Rectal smooth muscle tissue (tissue), 1 donor: ENCODE results near the gene ABLIM3.

Experiments used
- H3K27ac ChIP-seq: one replicate; pipeline ENCODE4 v1.7.0; 2013; ENCODE audit warnings: low read depth, low read length, inconsistent platforms
- H3K27me3 ChIP-seq: one replicate; pipeline ENCODE4 v1.7.0; 2013; ENCODE audit warnings: low read length; ENCODE audit not compliant: control insufficient read depth, insufficient read depth
- H3K36me3 ChIP-seq: one replicate; pipeline ENCODE4 v1.7.0; 2013; ENCODE audit warnings: low read length; ENCODE audit not compliant: control insufficient read depth, insufficient read depth
- H3K4me1 ChIP-seq: one replicate; pipeline ENCODE4 v1.7.0; 2013; ENCODE audit warnings: low read length; ENCODE audit not compliant: control insufficient read depth, insufficient read depth
- H3K4me3 ChIP-seq: one replicate; pipeline ENCODE4 v1.7.0; 2013; ENCODE audit warnings: low read length
- H3K9ac ChIP-seq: one replicate; pipeline ENCODE4 v1.7.0; 2013; ENCODE audit warnings: low read length

The ABLIM3 gene

GRCh38 chr5:149168276-149168906 is 27.1 kb downstream of the ABLIM3 start:
- Histone ChIP-seq H3K4me3 (no peak overlapping the region), H3K27ac (no peak overlapping the region), H3K4me1 (no peaks in the 10 kb centered on the region), H3K9ac (no peak overlapping the region), H3K27me3 (no peaks in the 10 kb centered on the region), H3K36me3 (no peaks in the 10 kb centered on the region)

- H3K9ac ChIP-seq, result no peak overlapping the region
- H3K27me3 ChIP-seq, result no peaks in the 10 kb centered on the region
- no peak overlapping the region for H3K27ac ChIP-seq
- H3K4me1 ChIP-seq, result no peaks in the 10 kb centered on the region
- H3K36me3 ChIP-seq, result no peaks in the 10 kb centered on the region
- no peak overlapping the region for H3K4me3 ChIP-seq
Measured at GRCh38 chr5:149170299-149170698, 29.0 kb downstream of the ABLIM3 start.

DNA sequence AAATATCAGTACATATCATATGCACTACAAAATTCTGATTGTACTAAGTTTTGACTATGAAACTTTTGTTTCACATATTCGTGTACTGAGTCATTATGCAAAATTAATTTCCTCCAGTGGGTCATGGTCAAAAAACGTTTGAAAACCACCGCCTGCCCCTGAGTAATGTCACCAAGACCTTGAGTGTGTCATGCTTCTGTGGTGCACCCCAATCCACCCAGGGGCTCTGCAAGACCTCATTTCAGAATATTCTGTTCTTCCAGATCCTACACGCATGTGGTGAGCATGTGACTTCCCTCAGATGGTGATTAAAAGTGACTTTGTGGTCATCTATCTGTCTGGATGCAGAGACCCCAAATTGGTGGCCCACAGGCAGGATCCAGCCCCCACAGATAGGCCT is 31.0 kb downstream of the ABLIM3 start:
- Histone ChIP-seq H3K27me3 (no peaks in the 10 kb centered on the region), H3K4me3 (no peak overlapping the region), H3K4me1 (no peaks in the 10 kb centered on the region), H3K9ac (no peak overlapping the region), H3K36me3 (no peaks in the 10 kb centered on the region), H3K27ac (no peak overlapping the region)

- no peaks in the 10 kb centered on the region for H3K36me3 ChIP-seq
- no peaks in the 10 kb centered on the region for H3K27me3 ChIP-seq
- no peaks in the 10 kb centered on the region for H3K4me1 ChIP-seq
- no peak overlapping the region for H3K9ac ChIP-seq
- H3K4me3 ChIP-seq, result no peak overlapping the region
- no peak overlapping the region for H3K27ac ChIP-seq
Measured at GRCh38 chr5:149172709-149173505, 31.6 kb downstream of the ABLIM3 start.

DNA sequence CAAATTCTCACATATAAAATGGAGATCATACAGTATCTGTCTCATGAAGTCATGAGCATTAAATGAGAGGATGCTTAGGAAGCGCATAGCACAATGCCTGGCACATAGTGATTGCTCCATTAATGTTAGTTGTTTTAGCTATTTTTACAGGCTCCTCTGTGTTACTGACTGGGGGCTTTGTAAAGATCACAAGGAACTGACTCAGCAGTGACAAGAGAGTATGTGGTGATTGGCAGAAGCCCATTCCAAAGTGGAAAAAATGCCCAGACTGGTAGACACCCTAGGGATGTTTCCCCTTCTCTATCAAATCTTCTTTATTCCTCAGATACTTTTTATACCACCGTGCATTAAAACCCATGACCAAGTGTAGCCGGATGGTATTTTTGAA is 33.5 kb downstream of the ABLIM3 start:
- Histone ChIP-seq H3K9ac (no peak overlapping the region), H3K27me3 (no peaks in the 10 kb centered on the region), H3K27ac (no peak overlapping the region), H3K4me1 (no peaks in the 10 kb centered on the region), H3K36me3 (no peaks in the 10 kb centered on the region), H3K4me3 (no peak overlapping the region)

- Histone ChIP-seq H3K4me3 (no peak overlapping the region), H3K9ac (no peak overlapping the region), H3K36me3 (no peaks in the 10 kb centered on the region), H3K27ac (no peak overlapping the region), H3K4me1 (no peaks in the 10 kb centered on the region), H3K27me3 (no peaks in the 10 kb centered on the region)
Measured at GRCh38 chr5:149175346-149176105, 34.2 kb downstream of the ABLIM3 start.

GRCh38 chr5:149177339-149177843 is 36.1 kb downstream of the ABLIM3 start:
- H3K36me3 ChIP-seq, result no peaks in the 10 kb centered on the region
- H3K9ac ChIP-seq, result no peak overlapping the region
- H3K27me3 ChIP-seq, result no peaks in the 10 kb centered on the region
- H3K27ac ChIP-seq, result no peak overlapping the region
- H3K4me1 ChIP-seq, result no peaks in the 10 kb centered on the region
- no peak overlapping the region for H3K4me3 ChIP-seq

DNA sequence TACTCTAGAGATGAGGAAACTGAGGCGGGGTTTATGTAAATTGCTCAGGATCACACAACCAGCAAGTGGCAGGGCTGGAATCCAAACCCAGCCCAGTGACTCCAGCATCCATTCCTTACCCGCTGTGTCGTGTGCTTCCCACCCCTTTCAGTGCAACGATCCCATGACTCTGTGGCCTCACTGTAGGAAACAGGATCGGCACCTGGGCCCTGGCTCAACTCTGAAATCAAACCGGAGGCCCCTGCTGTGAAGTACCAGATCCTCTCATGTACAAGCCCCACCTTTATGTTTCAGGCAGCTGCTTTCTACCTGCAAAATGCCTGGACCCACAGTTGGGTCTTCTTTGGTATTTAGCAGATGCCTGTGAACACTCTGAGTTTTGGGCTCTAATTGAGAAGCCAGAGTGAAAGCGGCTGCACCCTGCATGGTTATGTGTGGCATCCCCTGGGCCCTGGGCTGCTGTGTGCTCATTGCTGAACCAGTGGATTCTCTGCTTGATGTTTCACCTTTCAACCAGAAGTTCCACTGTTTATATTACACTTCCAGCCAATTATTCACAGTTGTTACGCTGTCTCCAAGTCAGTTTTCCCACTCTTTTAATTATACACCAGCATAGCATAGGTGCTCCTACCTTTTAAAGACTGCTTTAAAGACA is 36.7 kb downstream of the ABLIM3 start:
- Histone ChIP-seq H3K4me1 (no peaks in the 10 kb centered on the region), H3K27me3 (no peaks in the 10 kb centered on the region), H3K9ac (no peak overlapping the region), H3K27ac (no peak overlapping the region), H3K36me3 (no peaks in the 10 kb centered on the region), H3K4me3 (no peak overlapping the region)

- no peaks in the 10 kb centered on the region for H3K27me3 ChIP-seq
- H3K36me3 ChIP-seq, result no peaks in the 10 kb centered on the region
- H3K9ac ChIP-seq, result no peak overlapping the region
- no peak overlapping the region for H3K27ac ChIP-seq
- no peaks in the 10 kb centered on the region for H3K4me1 ChIP-seq
- H3K4me3 ChIP-seq, result no peak overlapping the region
Measured at GRCh38 chr5:149181732-149182131, 40.4 kb downstream of the ABLIM3 start.

DNA sequence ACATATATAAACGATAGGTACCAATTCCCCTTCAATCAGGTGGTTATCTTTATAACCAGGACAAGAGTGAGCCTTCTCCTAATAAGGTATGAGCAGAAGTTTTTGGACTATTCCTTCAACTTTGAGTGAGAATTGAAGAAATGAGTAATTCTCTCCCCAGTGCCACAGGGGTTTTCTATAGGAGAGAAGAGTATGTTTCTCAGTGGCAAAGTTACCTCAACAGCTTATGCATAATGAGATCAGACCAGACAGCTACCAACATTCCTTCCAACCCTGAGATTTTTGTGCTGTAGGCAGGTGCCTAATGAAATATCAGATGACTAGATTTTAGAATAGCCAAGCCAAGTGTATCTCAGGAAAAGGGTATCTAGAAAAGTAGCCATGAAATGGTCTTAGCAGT is 40.9 kb downstream of the ABLIM3 start:
- Histone ChIP-seq H3K36me3 (no peaks in the 10 kb centered on the region), H3K4me3 (no peak overlapping the region), H3K27ac (no peak overlapping the region), H3K27me3 (no peaks in the 10 kb centered on the region), H3K4me1 (no peaks in the 10 kb centered on the region), H3K9ac (no peak overlapping the region)

DNA sequence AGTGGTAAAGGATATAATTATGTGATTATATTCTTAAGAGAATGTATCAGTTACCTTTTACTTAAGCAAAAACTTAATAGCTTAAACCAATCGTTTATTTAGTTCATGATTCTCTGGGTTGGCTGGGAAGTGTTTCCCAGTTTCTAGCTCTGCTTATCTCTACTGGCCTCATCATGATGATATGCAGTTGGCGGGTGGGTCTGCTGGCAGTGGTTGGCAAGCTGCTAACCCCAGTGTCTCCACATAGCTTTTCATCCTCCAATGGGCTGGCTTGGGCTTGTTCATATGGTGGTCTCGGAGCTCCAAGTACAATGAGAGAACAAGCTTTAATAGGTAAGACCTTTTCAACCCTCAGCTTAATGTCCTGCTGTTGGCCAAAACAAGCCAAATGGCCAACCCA is 43.8 kb downstream of the ABLIM3 start:
- Histone ChIP-seq H3K4me3 (no peak overlapping the region), H3K36me3 (no peaks in the 10 kb centered on the region), H3K27ac (no peak overlapping the region)

DNA sequence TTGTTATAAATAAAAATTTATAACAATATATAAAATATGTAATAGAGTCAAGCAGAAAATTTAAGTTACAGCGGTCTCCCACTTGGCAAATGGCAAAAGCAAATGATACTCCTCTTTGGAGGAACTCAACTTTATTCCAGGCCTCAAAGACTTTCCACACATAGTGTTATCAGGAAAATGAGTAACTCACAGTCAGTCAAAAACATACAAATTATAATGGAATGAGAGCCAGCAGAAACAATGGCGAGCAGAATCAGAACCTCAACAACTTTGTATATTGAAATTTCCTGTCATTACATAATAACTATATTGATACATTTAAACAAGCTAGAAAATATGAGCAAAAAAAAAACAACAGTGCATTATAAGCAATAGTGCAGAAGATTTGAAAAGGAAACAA is 45.2 kb downstream of the ABLIM3 start:
- Histone ChIP-seq H3K36me3 (no peaks in the 10 kb centered on the region), H3K4me3 (no peak overlapping the region), H3K9ac (no peak overlapping the region), H3K27me3 (no peaks in the 10 kb centered on the region), H3K4me1 (no peaks in the 10 kb centered on the region), H3K27ac (no peak overlapping the region)

More for the DNA sequence above, 43.8 kb downstream of the ABLIM3 start:
- Histone ChIP-seq H3K9ac (no peak overlapping the region), H3K4me1 (no peaks in the 10 kb centered on the region), H3K27me3 (no peaks in the 10 kb centered on the region)
